HepG2 (cell line): Measurements from ENCODE around the gene OST4. TPM values are rescaled to one million over a fixed set of nuclear protein-coding genes. Genes with fewer than 3 reads are reported as not detected.
A peak's percentile ranks its signal among the peaks of the same experiment; 100 is the strongest.

Source experiments
- E2F2 ChIP-seq: sonication (generic); formaldehyde crosslinking; IDR thresholded peaks from 2 replicates; pipeline ENCODE4 v1.4.0; 2020; ENCODE audit warnings: missing genetic modification reagents, borderline replicate concordance
- FOSL1 ChIP-seq: sonication (generic); formaldehyde crosslinking; IDR thresholded peaks from 2 replicates; pipeline ENCODE4 v1.9.0; 2021; ENCODE audit warnings: missing genetic modification reagents, borderline replicate concordance
- IKZF4 ChIP-seq: sonication (generic); formaldehyde crosslinking; IDR thresholded peaks from 2 replicates; pipeline ENCODE4 v1.5.1; 2020; ENCODE audit warnings: borderline replicate concordance, mild to moderate bottlenecking, low read depth, missing genetic modification reagents; ENCODE audit errors: not compliant biosample characterization
- ZBTB40 ChIP-seq, 2 experiments: fragments of 450-650 bp in 1 of 2; sonication (generic) in 1 of 2; formaldehyde crosslinking in 1 of 2; IDR thresholded peaks; 2 replicates each; pipeline versions ENCODE4 v1.6.1 to v1.8.0; 2016 to 2022; ENCODE audit warnings: antibody characterized with exemption in 1 of 2, mild to moderate bottlenecking in 1 of 2, missing genetic modification reagents in 1 of 2
- ZHX2 ChIP-seq, 2 experiments: sonication (generic) in 1 of 2; formaldehyde crosslinking in 1 of 2; IDR thresholded peaks; 2 replicates each; pipeline versions ENCODE4 v1.6.1 to v1.9.0; 2014 to 2022; ENCODE audit warnings: antibody characterized with exemption in 1 of 2, borderline replicate concordance in 1 of 2, inconsistent platforms in 1 of 2, low read depth in 1 of 2, missing genetic modification reagents in 1 of 2
- ZNF543 ChIP-seq: sonication (generic); formaldehyde crosslinking; IDR thresholded peaks from 2 replicates; pipeline ENCODE4 v1.4.0; 2020; ENCODE audit warnings: mild to moderate bottlenecking, missing genetic modification reagents
- ZNF816 ChIP-seq: sonication (generic); formaldehyde crosslinking; IDR thresholded peaks from 2 replicates; pipeline ENCODE4 v1.8.0; 2022; ENCODE audit warnings: missing genetic modification reagents, mild to moderate bottlenecking, borderline replicate concordance
- polyA plus RNA-seq, 8 experiments: library from polyadenylated mRNA; depleted of rRNA in 3 of 8; stranded (reverse) in 7 of 8; unstranded in 1 of 8; fragments of >200 nt; fragmentation: Illumina TruSeq in 4 of 8; extraction: Trizol in 4 of 8; gene quantifications; 2 replicates each; pipeline versions ENCODE4 v1.2.1 to v1.2.3, GENCODE V29; 2011 to 2016; ENCODE audit warnings: low read depth in 4 of 8, missing spikeins in 1 of 8, mixed read lengths in 1 of 8; ENCODE audit not compliant: insufficient read depth in 1 of 8
- total RNA-seq, 5 experiments: library from RNA; depleted of rRNA; stranded (reverse); fragments of >200 nt; fragmentation: Illumina TruSeq; extraction: Trizol; gene quantifications; 2 replicates each; pipeline ENCODE4 v1.2.3, GENCODE V29; 2016; ENCODE audit warnings: low read depth in 1 of 5
- TF ChIP-seq, protein P1 (sequence below): sonication (generic); formaldehyde crosslinking; IDR thresholded peaks from 2 replicates; pipeline ENCODE4 v1.5.0; 2020; ENCODE audit warnings: missing genetic modification reagents

Gene OST4
- total and polyA plus RNA-seq, 2 of the 13 experiments (the other 11 are each of a cell fraction or from before 2014, with no cell fraction given): 498 to 584 TPM

DNA sequence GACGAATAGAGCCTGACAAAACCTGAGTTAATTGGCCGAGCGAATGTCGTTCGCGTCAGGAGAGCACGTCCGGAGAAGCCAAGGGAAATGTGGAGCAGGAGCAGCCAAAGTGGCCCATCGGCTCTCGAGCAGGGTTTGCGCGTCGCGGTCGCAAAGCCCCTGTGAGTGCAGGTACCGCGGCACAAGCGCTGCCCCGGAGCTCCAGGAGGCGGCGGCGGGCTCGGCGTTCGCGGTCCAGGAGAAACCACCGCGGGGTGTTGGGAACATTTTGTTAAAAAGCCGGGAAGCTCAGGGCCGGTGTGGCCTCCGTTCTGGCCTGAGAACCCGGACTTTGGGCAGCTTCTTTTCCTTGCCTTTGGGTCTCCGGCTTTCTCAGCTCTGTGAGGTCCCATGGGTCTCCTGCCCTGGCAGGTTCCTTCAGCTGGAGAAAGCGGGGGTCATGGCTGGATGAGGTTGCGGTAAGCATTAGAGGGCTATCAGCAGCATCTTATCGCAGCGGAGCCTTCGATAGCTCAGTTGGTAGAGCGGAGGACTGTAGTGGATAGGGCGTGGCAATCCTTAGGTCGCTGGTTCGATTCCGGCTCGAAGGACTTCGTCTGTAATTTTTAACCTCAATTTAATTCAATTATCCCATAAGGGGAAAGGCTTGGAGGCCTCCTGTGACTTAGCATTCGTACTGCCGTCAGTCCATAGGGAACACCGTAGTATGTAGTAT, 21.0 kb downstream of the OST4 start (continued):
- TF ChIP-seq ZHX2 (IDR thresholded peaks at IDR 0.05; ENCODE audit: low read depth): no peak
- 0 out of 2 replicates have a peak, but pooled peaks have one; percentile 5 for TF ChIP-seq ZHX2 (CRISPR knock-in tag; IDR thresholded peaks at IDR 0.05; ENCODE audit: borderline replicate concordance)
- 0 out of 2 replicates have a peak, but pooled peaks have one; percentile 5 for TF ChIP-seq ZNF543
- TF ChIP-seq, protein P1, sequence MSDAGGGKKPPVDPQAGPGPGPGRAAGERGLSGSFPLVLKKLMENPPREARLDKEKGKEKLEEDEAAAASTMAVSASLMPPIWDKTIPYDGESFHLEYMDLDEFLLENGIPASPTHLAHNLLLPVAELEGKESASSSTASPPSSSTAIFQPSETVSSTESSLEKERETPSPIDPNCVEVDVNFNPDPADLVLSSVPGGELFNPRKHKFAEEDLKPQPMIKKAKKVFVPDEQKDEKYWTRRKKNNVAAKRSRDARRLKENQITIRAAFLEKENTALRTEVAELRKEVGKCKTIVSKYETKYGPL (CRISPR knock-in tag): no peak
- TF ChIP-seq FOSL1 (CRISPR knock-in tag): no peak
- 0 out of 2 replicates have a peak, but pooled peaks have one; percentile 62 for TF ChIP-seq ZNF816 (CRISPR knock-in tag)
- TF ChIP-seq ZBTB40 (IDR thresholded peaks at IDR 0.05): no peak
- TF ChIP-seq ZBTB40 (CRISPR knock-in tag; IDR thresholded peaks at IDR 0.05): peak; percentile 45; the same call in 1 of the 2 replicates
- no peak for TF ChIP-seq IKZF4 (CRISPR knock-in tag)
- no peak; the same call in 1 of the 2 replicates for TF ChIP-seq E2F2 (CRISPR knock-in tag)
